ENCODE data around the gene LONRF3. TPM values are rescaled to one million over a fixed set of nuclear protein-coding genes. Genes with fewer than 3 reads are reported as not detected.
"Not testable (repeated sequence)": the region's sequence is repeated elsewhere in the genome, so short reads cannot be mapped to it uniquely, and the experiment has no call there.

Gene LONRF3
- total and polyA plus RNA-seq, 2 experiments from 2014 or later = 0.54 TPM; not detected in 1

- Histone ChIP-seq H2AFZ (no peak overlapping the region), H3K36me3 (ENCODE audit: low read depth) (no peaks in the 10 kb centered on the region), H3K9ac (no peak overlapping the region), H3K27ac (no peak overlapping the region), H3K4me2 (ENCODE audit: unreplicated experiment) (no peak overlapping the region), H3K27me3 (replicated peaks; ENCODE audit: insufficient read depth) (no peaks in the 10 kb centered on the region), H3K79me2 (ENCODE audit: insufficient read depth) (no peaks in the 10 kb centered on the region), H3K4me3 (no peak overlapping the region), H3K4me1 (ENCODE audit: insufficient read depth) (no peaks in the 10 kb centered on the region), H3K9me3 (ENCODE audit: low read depth) (no peaks in the 10 kb centered on the region), H3K9me2 (ENCODE audit: insufficient read depth) (no peaks in the 10 kb centered on the region), H3F3A (ENCODE audit: insufficient read depth) (no peaks in the 10 kb centered on the region), H4K20me1 (ENCODE audit: insufficient read depth) (no peaks in the 10 kb centered on the region)
- DNase-seq = no peak
- in situ Hi-C loops (cut with MboI) = no loop called here
- TF ChIP-seq EZH2phosphoT487 (IDR thresholded peaks at IDR 0.05; ENCODE audit: insufficient read depth, low read depth) = no peak
- no peak for TF ChIP-seq EZH2 (IDR thresholded peaks at IDR 0.05; ENCODE audit: insufficient read depth, poor library complexity, severe bottlenecking)
- WGBS, 2 experiments (ENCODE audit: low coverage in 1 of 2, low lambda C conversion rate in 2 of 2, missing lambda C conversion rate in 2 of 2) = 53 to 58% methylated on average over 6 of the region's 6 CpGs
Measured at GRCh38 chrX:118983513-118983912, 9.1 kb downstream of the LONRF3 start.

GRCh38 chrX:118988911-118989310 lies 14.5 kb downstream of the LONRF3 start:
- Histone ChIP-seq H4K20me1 (ENCODE audit: insufficient read depth) (no peaks in the 10 kb centered on the region), H3K27ac (no peak overlapping the region), H3K4me2 (ENCODE audit: unreplicated experiment) (no peak overlapping the region), H3K27me3 (replicated peaks; ENCODE audit: insufficient read depth) (no peaks in the 10 kb centered on the region), H3K4me1 (ENCODE audit: insufficient read depth) (no peaks in the 10 kb centered on the region), H3K4me3 (no peak overlapping the region), H3K79me2 (ENCODE audit: insufficient read depth) (no peaks in the 10 kb centered on the region), H3F3A (ENCODE audit: insufficient read depth) (no peaks in the 10 kb centered on the region), H3K9ac (no peak overlapping the region), H3K9me2 (ENCODE audit: insufficient read depth) (no peaks in the 10 kb centered on the region), H3K36me3 (ENCODE audit: low read depth) (no peaks in the 10 kb centered on the region), H3K9me3 (ENCODE audit: low read depth) (no peaks in the 10 kb centered on the region), H2AFZ (no peak overlapping the region)
- in situ Hi-C loops (cut with MboI) = no loop called here
- TF ChIP-seq EZH2phosphoT487 (IDR thresholded peaks at IDR 0.05; ENCODE audit: insufficient read depth, low read depth) = no peak
- no peak for TF ChIP-seq EZH2 (IDR thresholded peaks at IDR 0.05; ENCODE audit: insufficient read depth, poor library complexity, severe bottlenecking)
- DNase-seq = no peak
- 83 to 87% methylated on average over 6 to 7 of the region's 7 CpGs for WGBS, 2 experiments (ENCODE audit: low coverage in 1 of 2, low lambda C conversion rate in 2 of 2, missing lambda C conversion rate in 2 of 2)

- Histone ChIP-seq H3K4me1 (ENCODE audit: insufficient read depth) (no peaks in the 10 kb centered on the region), H3K9me2 (ENCODE audit: insufficient read depth) (no peaks in the 10 kb centered on the region), H3K9ac (no peak overlapping the region), H2AFZ (no peak overlapping the region), H3K27me3 (replicated peaks; ENCODE audit: insufficient read depth) (no peaks in the 10 kb centered on the region), H3F3A (ENCODE audit: insufficient read depth) (no peaks in the 10 kb centered on the region), H4K20me1 (ENCODE audit: insufficient read depth) (no peaks in the 10 kb centered on the region), H3K4me2 (ENCODE audit: unreplicated experiment) (no peak overlapping the region), H3K4me3 (no peak overlapping the region), H3K79me2 (ENCODE audit: insufficient read depth) (no peaks in the 10 kb centered on the region), H3K36me3 (ENCODE audit: low read depth) (no peaks in the 10 kb centered on the region), H3K9me3 (ENCODE audit: low read depth) (no peaks in the 10 kb centered on the region), H3K27ac (no peak overlapping the region)
- TF ChIP-seq EZH2phosphoT487 (IDR thresholded peaks at IDR 0.05; ENCODE audit: insufficient read depth, low read depth) (no peak), EZH2 (IDR thresholded peaks at IDR 0.05; ENCODE audit: insufficient read depth, poor library complexity, severe bottlenecking) (no peak)
- DNase-seq = no peak
- in situ Hi-C loops (cut with MboI) = no loop called here
- WGBS, 2 experiments (ENCODE audit: low coverage in 1 of 2, low lambda C conversion rate in 2 of 2, missing lambda C conversion rate in 2 of 2) = 29 to 43% methylated on average over 1 of the region's 1 CpG
Measured at GRCh38 chrX:118989886-118990285, 15.5 kb downstream of the LONRF3 start.

GRCh38 chrX:118990512-118991227 lies 16.3 kb downstream of the LONRF3 start:
- H2AFZ ChIP-seq = no peak overlapping the region
- 88 to 91% methylated on average over 10 to 11 of the region's 11 CpGs for WGBS, 2 experiments (ENCODE audit: low coverage in 1 of 2, low lambda C conversion rate in 2 of 2, missing lambda C conversion rate in 2 of 2)
- H3K27me3 ChIP-seq (replicated peaks; ENCODE audit: insufficient read depth) = no peaks in the 10 kb centered on the region
- H3K27ac ChIP-seq = no peak overlapping the region
- H4K20me1 ChIP-seq (ENCODE audit: insufficient read depth) = no peaks in the 10 kb centered on the region
- no peaks in the 10 kb centered on the region for H3K79me2 ChIP-seq (ENCODE audit: insufficient read depth)
- H3K9me3 ChIP-seq (ENCODE audit: low read depth) = no peaks in the 10 kb centered on the region
- DNase-seq = no peak
- H3K4me1 ChIP-seq (ENCODE audit: insufficient read depth) = no peaks in the 10 kb centered on the region
- no peak overlapping the region for H3K4me3 ChIP-seq
- in situ Hi-C loops (cut with MboI) = no loop called here
- no peaks in the 10 kb centered on the region for H3K9me2 ChIP-seq (ENCODE audit: insufficient read depth)
- no peaks in the 10 kb centered on the region for H3F3A ChIP-seq (ENCODE audit: insufficient read depth)
- H3K4me2 ChIP-seq (ENCODE audit: unreplicated experiment) = no peak overlapping the region
- TF ChIP-seq EZH2 (IDR thresholded peaks at IDR 0.05; ENCODE audit: insufficient read depth, poor library complexity, severe bottlenecking) (no peak), EZH2phosphoT487 (IDR thresholded peaks at IDR 0.05; ENCODE audit: insufficient read depth, low read depth) (no peak)
- no peaks in the 10 kb centered on the region for H3K36me3 ChIP-seq (ENCODE audit: low read depth)
- H3K9ac ChIP-seq = no peak overlapping the region

GRCh38 chrX:118992441-118993121 lies 18.2 kb downstream of the LONRF3 start:
- H3K27me3 ChIP-seq (replicated peaks; ENCODE audit: insufficient read depth); H3K4me3 ChIP-seq; H4K20me1 ChIP-seq (ENCODE audit: insufficient read depth); H3K4me1 ChIP-seq (ENCODE audit: insufficient read depth); H3K27ac ChIP-seq; in situ Hi-C loops (cut with MboI); H3K79me2 ChIP-seq (ENCODE audit: insufficient read depth); H3K9ac ChIP-seq; H2AFZ ChIP-seq; H3K36me3 ChIP-seq (ENCODE audit: low read depth); H3F3A ChIP-seq (ENCODE audit: insufficient read depth); DNase-seq; H3K9me2 ChIP-seq (ENCODE audit: insufficient read depth); H3K4me2 ChIP-seq (ENCODE audit: unreplicated experiment); H3K9me3 ChIP-seq (ENCODE audit: low read depth): not testable (repeated sequence)
- WGBS, 2 experiments (ENCODE audit: low coverage in 1 of 2, low lambda C conversion rate in 2 of 2, missing lambda C conversion rate in 2 of 2) = 62 to 66% methylated on average over 4 of the region's 4 CpGs

All from GM23248 (cell line).